ENCODE measurements around the gene AVPR2.

The AVPR2 gene

GRCh38 chrX:153867139-153867538, 37.3 kb upstream of the AVPR2 start:
- TF ChIP-seq CTCF (IDR thresholded peaks at IDR 0.05; ENCODE audit: low read length, missing control alignments) = no peak
- H3K4me3 ChIP-seq (replicated peaks; ENCODE audit: low read depth, low read length) = no peak overlapping the region
- no peak for DNase-seq (ENCODE audit: low read depth)

GRCh38 chrX:153867671-153868070, 36.8 kb upstream of the AVPR2 start:
- no peak overlapping the region for H3K4me3 ChIP-seq (replicated peaks; ENCODE audit: low read depth, low read length)
- no peak for TF ChIP-seq CTCF (IDR thresholded peaks at IDR 0.05; ENCODE audit: low read length, missing control alignments)
- DNase-seq (ENCODE audit: low read depth) = no peak

GRCh38 chrX:153868576-153869472, 35.6 kb upstream of the AVPR2 start:
- DNase-seq (ENCODE audit: low read depth) = no peak
- no peak for TF ChIP-seq CTCF (IDR thresholded peaks at IDR 0.05; ENCODE audit: low read length, missing control alignments)
- no peak overlapping the region for H3K4me3 ChIP-seq (replicated peaks; ENCODE audit: low read depth, low read length)

GRCh38 chrX:153869473-153870287, 34.8 kb upstream of the AVPR2 start:
- TF ChIP-seq CTCF (IDR thresholded peaks at IDR 0.05; ENCODE audit: low read length, missing control alignments) = no peak
- H3K4me3 ChIP-seq (replicated peaks; ENCODE audit: low read depth, low read length) = no peak overlapping the region
- no peak for DNase-seq (ENCODE audit: low read depth)

- no peak for DNase-seq (ENCODE audit: low read depth)
- no peak overlapping the region for H3K4me3 ChIP-seq (replicated peaks; ENCODE audit: low read depth, low read length)
- TF ChIP-seq CTCF (IDR thresholded peaks at IDR 0.05; ENCODE audit: low read length, missing control alignments) = no peak
Measured at GRCh38 chrX:153870288-153870690, 34.2 kb upstream of the AVPR2 start.

GRCh38 chrX:153870791-153871360, 33.6 kb upstream of the AVPR2 start:
- no peak for TF ChIP-seq CTCF (IDR thresholded peaks at IDR 0.05; ENCODE audit: low read length, missing control alignments)
- DNase-seq (ENCODE audit: low read depth) = no peak
- H3K4me3 ChIP-seq (replicated peaks; ENCODE audit: low read depth, low read length) = no peak overlapping the region
